GM19468 (cell line): ENCODE data around the gene ANKRD49.

Source experiments
- ATAC-seq: cut with Tn5 transposase; IDR thresholded peaks from one replicate; pipeline ENCODE4 v1.9.1; 2021; ENCODE audit warnings: mild to moderate bottlenecking, moderate library complexity, moderate number of reproducible peaks; ENCODE audit not compliant: unreplicated experiment; ENCODE audit errors: extremely low read depth

ANKRD49 gene

GRCh38 chr11:94537031-94537600 is 43.3 kb downstream of the ANKRD49 start:
- no peak for ATAC-seq

- ATAC-seq: no peak
Observed at GRCh38 chr11:94539420-94539819, 45.6 kb downstream of the ANKRD49 start.

DNA sequence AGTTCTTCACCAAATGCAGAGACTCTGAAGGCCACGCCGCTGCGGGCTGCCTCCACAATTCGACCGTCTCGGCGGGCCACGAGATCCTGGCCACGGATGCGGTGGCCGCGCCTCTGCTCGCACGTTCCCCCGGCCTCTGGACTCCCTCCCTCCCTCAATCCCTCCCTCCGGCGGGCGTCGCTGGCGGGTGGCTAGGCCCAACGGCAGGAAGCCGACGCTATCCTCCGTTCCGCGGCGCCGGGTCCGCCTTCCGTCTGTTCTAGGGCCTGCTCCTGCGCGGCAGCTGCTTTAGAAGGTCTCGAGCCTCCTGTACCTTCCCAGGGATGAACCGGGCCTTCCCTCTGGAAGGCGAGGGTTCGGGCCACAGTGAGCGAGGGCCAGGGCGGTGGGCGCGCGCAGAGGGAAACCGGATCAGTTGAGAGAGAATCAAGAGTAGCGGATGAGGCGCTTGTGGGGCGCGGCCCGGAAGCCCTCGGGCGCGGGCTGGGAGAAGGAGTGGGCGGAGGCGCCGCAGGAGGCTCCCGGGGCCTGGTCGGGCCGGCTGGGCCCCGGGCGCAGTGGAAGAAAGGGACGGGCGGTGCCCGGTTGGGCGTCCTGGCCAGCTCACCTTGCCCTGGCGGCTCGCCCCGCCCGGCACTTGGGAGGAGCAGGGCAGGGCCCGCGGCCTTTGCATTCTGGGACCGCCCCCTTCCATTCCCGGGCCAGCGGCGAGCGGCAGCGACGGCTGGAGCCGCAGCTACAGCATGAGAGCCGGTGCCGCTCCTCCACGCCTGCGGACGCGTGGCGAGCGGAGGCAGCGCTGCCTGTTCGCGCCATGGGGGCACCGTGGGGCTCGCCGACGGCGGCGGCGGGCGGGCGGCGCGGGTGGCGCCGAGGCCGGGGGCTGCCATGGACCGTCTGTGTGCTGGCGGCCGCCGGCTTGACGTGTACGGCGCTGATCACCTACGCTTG is 50.2 kb downstream of the ANKRD49 start, which contains the start of gene FUT4:
Gene FUT4 (plus strand): TSS at position 227 of the 951 bp plus-strand sequence. CDS start 213 bp downstream, at position 440.
- peak; percentile 82 for ATAC-seq

- ATAC-seq: no peak
Observed at GRCh38 chr11:94544646-94545263, 51.0 kb downstream of the ANKRD49 start.

DNA sequence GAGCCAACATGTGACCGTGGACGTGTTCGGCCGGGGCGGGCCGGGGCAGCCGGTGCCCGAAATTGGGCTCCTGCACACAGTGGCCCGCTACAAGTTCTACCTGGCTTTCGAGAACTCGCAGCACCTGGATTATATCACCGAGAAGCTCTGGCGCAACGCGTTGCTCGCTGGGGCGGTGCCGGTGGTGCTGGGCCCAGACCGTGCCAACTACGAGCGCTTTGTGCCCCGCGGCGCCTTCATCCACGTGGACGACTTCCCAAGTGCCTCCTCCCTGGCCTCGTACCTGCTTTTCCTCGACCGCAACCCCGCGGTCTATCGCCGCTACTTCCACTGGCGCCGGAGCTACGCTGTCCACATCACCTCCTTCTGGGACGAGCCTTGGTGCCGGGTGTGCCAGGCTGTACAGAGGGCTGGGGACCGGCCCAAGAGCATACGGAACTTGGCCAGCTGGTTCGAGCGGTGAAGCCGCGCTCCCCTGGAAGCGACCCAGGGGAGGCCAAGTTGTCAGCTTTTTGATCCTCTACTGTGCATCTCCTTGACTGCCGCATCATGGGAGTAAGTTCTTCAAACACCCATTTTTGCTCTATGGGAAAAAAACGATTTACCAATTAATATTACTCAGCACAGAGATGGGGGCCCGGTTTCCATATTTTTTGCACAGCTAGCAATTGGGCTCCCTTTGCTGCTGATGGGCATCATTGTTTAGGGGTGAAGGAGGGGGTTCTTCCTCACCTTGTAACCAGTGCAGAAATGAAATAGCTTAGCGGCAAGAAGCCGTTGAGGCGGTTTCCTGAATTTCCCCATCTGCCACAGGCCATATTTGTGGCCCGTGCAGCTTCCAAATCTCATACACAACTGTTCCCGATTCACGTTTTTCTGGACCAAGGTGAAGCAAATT is 51.7 kb downstream of the ANKRD49 start:
- no peak for ATAC-seq

DNA sequence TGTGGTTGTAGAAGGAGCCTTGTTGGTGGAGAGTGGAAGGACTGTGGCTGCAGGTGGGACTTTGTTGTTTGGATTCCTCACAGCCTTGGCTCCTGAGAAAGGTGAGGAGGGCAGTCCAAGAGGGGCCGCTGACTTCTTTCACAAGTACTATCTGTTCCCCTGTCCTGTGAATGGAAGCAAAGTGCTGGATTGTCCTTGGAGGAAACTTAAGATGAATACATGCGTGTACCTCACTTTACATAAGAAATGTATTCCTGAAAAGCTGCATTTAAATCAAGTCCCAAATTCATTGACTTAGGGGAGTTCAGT is 52.3 kb downstream of the ANKRD49 start:
- no peak for ATAC-seq

DNA sequence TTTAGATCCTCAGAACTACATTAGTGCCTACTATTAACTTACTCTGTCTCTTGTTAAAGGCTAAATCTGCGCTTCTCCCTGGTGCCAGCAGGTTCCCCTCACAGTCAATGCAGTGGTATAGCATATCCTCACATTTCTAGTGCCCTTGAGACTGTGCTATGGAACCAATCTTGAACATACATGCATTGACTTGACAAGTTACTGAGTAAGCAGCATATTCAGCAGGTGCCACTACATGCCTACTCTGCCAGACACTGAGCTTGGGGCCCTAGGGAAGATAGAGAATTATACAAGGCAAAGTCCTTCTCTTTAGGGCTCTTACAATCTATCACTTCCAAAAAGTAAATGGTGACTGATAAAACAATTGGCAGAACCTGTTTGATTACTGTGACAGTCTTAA is 53.1 kb downstream of the ANKRD49 start:
- ATAC-seq: no peak

- ATAC-seq: no peak
Observed at GRCh38 chr11:94549146-94549545, 55.4 kb downstream of the ANKRD49 start.
